Small intestine (tissue), 7 donors: ENCODE results near the gene DAND5. TPM values are rescaled to one million over a fixed set of nuclear protein-coding genes. Genes with fewer than 3 reads are reported as not detected.

Experiments
- DNase-seq, 2 donors: peaks; one replicate each; pipeline versions ENCODE4 v3.0.0 to v3.0.0-alpha.2; 2013
- FAIRE-seq: peaks from 2 replicates; lab custom pipeline; 2012; peaks lifted over from hg19 to GRCh38; lab: Jason Lieb, UNC
- H3K27ac ChIP-seq, 3 donors: one replicate each; pipeline ENCODE4 v1.5.1; 2013; ENCODE audit warnings: low read length in 2 of 3, mild to moderate bottlenecking in 2 of 3, control low read depth in 1 of 3, inconsistent platforms in 1 of 3, low read depth in 1 of 3, moderate library complexity in 1 of 3
- H3K27me3 ChIP-seq, 3 donors: one replicate each; pipeline ENCODE4 v1.6.1; 2013; ENCODE audit warnings: low read length in 3 of 3, inconsistent platforms in 1 of 3; ENCODE audit not compliant: control insufficient read depth in 3 of 3, insufficient read depth in 3 of 3
- H3K36me3 ChIP-seq, 3 donors: one replicate each; pipeline ENCODE4 v1.6.1; 2013; ENCODE audit warnings: low read length in 3 of 3, inconsistent platforms in 1 of 3, low read depth in 1 of 3, mild to moderate bottlenecking in 1 of 3, moderate library complexity in 1 of 3; ENCODE audit not compliant: control insufficient read depth in 3 of 3, insufficient read depth in 2 of 3
- H3K4me1 ChIP-seq, 3 donors: one replicate each; pipeline ENCODE4 v1.6.1; 2013; ENCODE audit warnings: low read length in 2 of 3, inconsistent platforms in 1 of 3, low read depth in 1 of 3, mild to moderate bottlenecking in 1 of 3, moderate library complexity in 1 of 3; ENCODE audit not compliant: control insufficient read depth in 3 of 3, insufficient read depth in 2 of 3
- H3K4me3 ChIP-seq, 3 donors: one replicate each; pipeline ENCODE4 v1.5.1; 2013; ENCODE audit warnings: low read length in 3 of 3, control low read depth in 1 of 3, inconsistent platforms in 1 of 3, low read depth in 1 of 3, mild to moderate bottlenecking in 1 of 3, moderate library complexity in 1 of 3
- H3K9me3 ChIP-seq, 2 donors: one replicate each; pipeline ENCODE4 v1.6.1; 2013; ENCODE audit warnings: low read depth in 1 of 2, low read length in 1 of 2; ENCODE audit not compliant: control insufficient read depth in 2 of 2, insufficient read depth in 1 of 2
- WGBS, 3 donors: extraction: QIAGEN DNeasy Blood & Tissue Kit; methylation state at CpG; one replicate each; pipeline ENCODE4 v1.1.7; 2013; 5-methylcytosine and 5-hydroxymethylcytosine counted together
- polyA plus RNA-seq, 4 donors: library from polyadenylated mRNA; stranded (reverse) in 3 of 4; unstranded in 1 of 4; fragments of 200-250 nt in 3 of 4; fragments of 120-200 nt in 1 of 4; gene quantifications; one replicate each; pipeline versions ENCODE4 v1.2.1 to v1.2.3, GENCODE V29; 2013
- donor health status: healthy with polysubstance abuse.
- donor health status: control.
- donor health status: control.
- donor health status: Bipolar disorder and iron deficiency.
- donor health status: healthy.

Gene DAND5
- polyA plus RNA-seq, 4 donors, result 0.12 to 0.16 TPM; not detected in 2

DNA sequence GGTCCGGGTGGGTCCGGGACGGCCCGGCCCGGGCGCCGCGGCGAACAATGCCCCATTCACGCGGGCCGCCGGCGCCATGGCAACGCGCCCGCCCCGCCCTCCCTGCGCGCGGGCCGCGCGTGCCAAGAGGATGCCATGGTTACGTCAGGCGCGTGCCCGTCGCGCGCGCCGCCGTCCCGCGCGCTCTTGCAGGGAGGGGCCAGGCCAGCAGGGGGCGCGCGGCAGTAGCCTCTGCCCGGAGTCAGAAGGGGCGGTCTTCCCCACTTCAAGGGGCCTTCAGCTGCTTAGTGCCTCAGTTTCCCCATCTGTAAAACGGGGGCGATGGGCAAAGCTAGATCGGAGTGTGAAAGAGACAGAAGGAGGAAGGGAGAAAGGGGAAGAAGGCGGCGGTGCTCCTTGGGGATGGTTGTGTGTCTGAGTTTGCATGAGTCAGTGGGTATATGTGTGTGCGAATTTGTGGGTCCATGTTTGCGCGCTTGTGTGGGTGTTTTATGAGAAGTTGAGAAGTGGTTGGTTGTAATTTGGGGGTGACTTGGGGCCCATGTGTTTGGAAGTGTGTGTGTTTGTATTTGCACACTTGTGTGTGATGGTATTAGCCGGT is 14.3 kb downstream of the DAND5 start:
- no peak overlapping the region for H3K27ac ChIP-seq
- H3K9me3 ChIP-seq, result no peaks in the 10 kb centered on the region

DNA sequence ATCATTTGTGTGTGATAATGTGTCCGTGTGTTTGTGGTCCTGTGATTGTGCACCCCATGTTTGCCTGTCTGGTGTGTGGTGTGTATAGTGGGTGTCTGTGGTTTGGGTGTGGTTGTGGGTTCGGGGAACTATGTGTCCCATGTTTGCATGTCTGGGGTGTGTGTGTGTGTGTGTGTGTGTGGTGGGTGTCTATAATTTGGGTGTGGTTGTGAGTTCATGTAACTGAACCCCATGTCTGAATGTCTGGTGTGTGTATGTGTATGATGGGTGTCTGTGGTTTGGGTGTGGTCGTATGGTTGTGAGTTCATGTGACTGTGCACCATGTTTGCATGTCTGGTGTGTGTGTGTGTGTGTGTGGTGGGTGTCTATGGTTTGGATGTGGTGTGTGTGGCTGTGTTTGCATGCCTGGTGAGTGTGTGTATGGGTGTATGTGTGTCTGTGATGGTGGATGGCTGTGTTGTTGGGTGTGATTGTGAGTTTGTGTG is 14.8 kb downstream of the DAND5 start:
- no peaks in the 10 kb centered on the region for H3K36me3 ChIP-seq
- H3K27me3 ChIP-seq, result peaks cover 0 to 67% (median 0%) of the 10 kb centered on the region in 3 donors
- peak overlapping the region in 1 of 3 donors; percentile 52 for H3K27ac ChIP-seq
- FAIRE-seq (no peak), DNase-seq (no peak)
- 55 to 71% (median 59%) methylated on average over 3 of the region's 3 CpGs for WGBS, 3 donors
- H3K9me3 ChIP-seq, result no peaks in the 10 kb centered on the region
- no peak overlapping the region for H3K4me3 ChIP-seq
- peaks cover 0 to 17% (median 0%) of the 10 kb centered on the region in 3 donors for H3K4me1 ChIP-seq

More for the DNA sequence above, 14.3 kb downstream of the DAND5 start:
- DNase-seq, result peak; percentile 70 to 90
- 7 to 9% (median 8%) methylated on average over 44 to 51 of the region's 51 CpGs for WGBS, 3 donors
- peak overlapping the region in 1 of 3 donors; percentile 3 for H3K4me3 ChIP-seq
- FAIRE-seq, result no peak
- peaks cover 0 to 17% (median 0%) of the 10 kb centered on the region in 3 donors for H3K4me1 ChIP-seq
- H3K36me3 ChIP-seq, result no peaks in the 10 kb centered on the region
- peaks cover 0 to 65% (median 0%) of the 10 kb centered on the region in 3 donors for H3K27me3 ChIP-seq

DNA sequence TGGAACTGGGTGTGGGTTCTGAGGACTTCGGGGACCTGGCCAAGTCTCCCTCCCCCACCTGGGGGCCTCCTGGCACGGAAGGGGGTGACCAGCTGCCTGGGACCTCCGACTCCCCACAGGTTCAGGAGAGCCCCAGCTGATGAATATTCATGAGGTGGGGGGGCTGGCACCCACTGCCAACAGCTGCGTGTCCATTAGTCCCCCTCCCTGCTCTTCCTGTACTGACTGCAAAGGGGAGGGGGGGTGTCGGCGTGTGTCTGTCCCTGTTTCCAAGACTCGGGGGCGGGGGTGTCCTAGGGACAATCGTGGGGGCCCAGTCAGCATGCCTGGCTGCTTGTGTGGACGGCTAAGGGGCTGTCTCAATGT is 15.3 kb downstream of the DAND5 start:
- 19 to 30% (median 28%) methylated on average over 10 of the region's 10 CpGs for WGBS, 3 donors
- Histone ChIP-seq H3K4me3 (no peak overlapping the region), H3K4me1 (peaks cover 0 to 17% (median 0%) of the 10 kb centered on the region in 3 donors), H3K36me3 (no peaks in the 10 kb centered on the region), H3K27me3 (peaks cover 0 to 71% (median 0%) of the 10 kb centered on the region in 3 donors), H3K9me3 (no peaks in the 10 kb centered on the region), H3K27ac (peak overlapping the region in 2 of 3 donors; percentile 32 to 52)
- FAIRE-seq (no peak), DNase-seq (no peak)

DNA sequence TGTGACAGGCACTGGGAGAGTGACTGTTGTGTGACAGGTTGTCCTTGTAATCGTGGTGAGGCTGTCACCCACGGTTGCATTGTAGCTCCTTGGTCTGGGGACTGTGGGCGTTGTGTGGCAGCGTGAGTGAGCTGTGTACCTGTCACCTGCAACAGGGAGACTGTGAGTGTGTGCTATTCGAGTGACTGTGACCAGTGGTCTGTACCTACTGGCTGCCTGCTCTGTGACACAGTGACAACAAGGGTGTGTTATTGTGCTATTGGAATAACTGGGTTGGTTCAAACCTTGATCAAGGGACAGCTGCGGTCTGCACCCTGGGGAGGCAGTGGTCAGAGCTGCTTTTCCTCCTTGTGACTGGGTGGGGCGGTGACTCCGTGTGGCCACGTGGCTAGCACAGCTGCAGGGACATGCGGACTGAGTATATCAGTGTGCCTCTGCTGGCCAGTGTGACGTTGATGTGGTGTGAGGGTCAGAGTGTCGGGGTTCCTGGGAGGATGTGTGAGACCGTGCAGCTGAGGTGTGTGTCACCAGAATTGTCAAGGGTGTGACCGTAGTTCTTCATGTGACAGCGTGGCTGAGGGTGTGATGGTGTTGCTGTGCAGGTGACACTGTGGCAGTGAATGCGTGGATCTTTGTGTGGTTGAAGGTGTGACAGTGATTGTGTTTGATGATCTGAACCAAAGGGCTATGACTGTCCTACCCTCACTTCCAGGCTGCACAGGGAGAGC is 15.8 kb downstream of the DAND5 start:
- FAIRE-seq (no peak), DNase-seq (peak; percentile 68 to 92)
- no peak overlapping the region for H3K4me3 ChIP-seq
- no peaks in the 10 kb centered on the region for H3K36me3 ChIP-seq
- H3K27me3 ChIP-seq, result peaks cover 0 to 76% (median 0%) of the 10 kb centered on the region in 3 donors
- H3K9me3 ChIP-seq, result no peaks in the 10 kb centered on the region
- WGBS, 3 donors, result 12 to 40% (median 16%) methylated on average over 16 of the region's 16 CpGs
- H3K27ac ChIP-seq, result peak overlapping the region in 2 of 3 donors; percentile 32 to 52
- H3K4me1 ChIP-seq, result peaks cover 0 to 17% (median 0%) of the 10 kb centered on the region in 3 donors

DNA sequence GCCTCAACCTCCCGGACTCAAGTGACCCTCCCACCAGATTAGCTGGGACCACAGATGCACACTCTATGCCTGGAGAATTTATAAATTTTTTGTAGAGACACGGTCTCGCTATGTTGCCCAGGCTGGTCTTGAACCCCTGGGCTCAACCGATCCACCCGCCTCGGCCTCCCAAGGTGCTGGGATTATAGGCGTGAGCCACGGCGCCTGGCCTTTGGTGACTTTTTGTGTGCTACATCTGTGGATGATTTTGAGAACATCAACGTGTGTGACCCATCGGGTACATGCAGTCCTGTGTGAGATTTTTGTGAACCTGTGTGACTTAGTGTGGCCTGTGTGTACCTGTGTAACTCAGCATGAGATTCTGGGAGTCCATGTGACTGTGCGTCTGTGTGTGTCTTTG is 17.4 kb downstream of the DAND5 start:
- 93 to 96% (median 96%) methylated on average over 12 of the region's 12 CpGs for WGBS, 3 donors

DNA sequence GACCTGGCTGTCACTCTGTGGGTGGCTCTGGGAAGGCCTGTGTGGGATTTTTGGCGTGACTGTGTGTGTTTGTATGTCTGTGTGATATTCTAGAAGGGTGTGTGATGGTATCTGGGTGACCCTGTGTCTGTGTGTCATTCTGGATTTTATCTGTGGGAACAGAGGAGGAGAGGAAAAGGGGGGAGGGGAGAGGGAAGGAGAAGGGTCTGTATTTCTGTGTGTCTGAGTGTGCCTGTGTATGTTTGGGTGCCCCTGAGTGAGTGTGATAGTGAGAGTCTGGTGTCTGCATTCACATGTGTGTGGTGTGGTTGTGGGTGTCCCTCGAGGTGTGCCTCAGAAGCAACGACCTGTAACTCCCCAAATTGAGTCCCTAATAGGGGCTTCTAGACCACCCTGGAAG is 17.8 kb downstream of the DAND5 start:
- DNase-seq (no peak), FAIRE-seq (no peak)
- WGBS, 3 donors, result 63 to 89% (median 72%) methylated on average over 3 of the region's 3 CpGs
- peaks cover 0 to 81% (median 0%) of the 10 kb centered on the region in 3 donors for H3K27me3 ChIP-seq
- H3K4me1 ChIP-seq, result peaks cover 0 to 17% (median 0%) of the 10 kb centered on the region in 3 donors
- no peak overlapping the region for H3K27ac ChIP-seq
- H3K4me3 ChIP-seq, result no peak overlapping the region
- no peaks in the 10 kb centered on the region for H3K36me3 ChIP-seq
- H3K9me3 ChIP-seq, result no peaks in the 10 kb centered on the region

More for the DNA sequence above, 17.4 kb downstream of the DAND5 start:
- no peaks in the 10 kb centered on the region for H3K9me3 ChIP-seq
- no peak overlapping the region for H3K4me3 ChIP-seq
- H3K27ac ChIP-seq, result no peak overlapping the region
- peaks cover 0 to 17% (median 0%) of the 10 kb centered on the region in 3 donors for H3K4me1 ChIP-seq
- H3K27me3 ChIP-seq, result peaks cover 0 to 84% (median 0%) of the 10 kb centered on the region in 3 donors
- DNase-seq (no peak), FAIRE-seq (no peak)
- H3K36me3 ChIP-seq, result no peaks in the 10 kb centered on the region

DNA sequence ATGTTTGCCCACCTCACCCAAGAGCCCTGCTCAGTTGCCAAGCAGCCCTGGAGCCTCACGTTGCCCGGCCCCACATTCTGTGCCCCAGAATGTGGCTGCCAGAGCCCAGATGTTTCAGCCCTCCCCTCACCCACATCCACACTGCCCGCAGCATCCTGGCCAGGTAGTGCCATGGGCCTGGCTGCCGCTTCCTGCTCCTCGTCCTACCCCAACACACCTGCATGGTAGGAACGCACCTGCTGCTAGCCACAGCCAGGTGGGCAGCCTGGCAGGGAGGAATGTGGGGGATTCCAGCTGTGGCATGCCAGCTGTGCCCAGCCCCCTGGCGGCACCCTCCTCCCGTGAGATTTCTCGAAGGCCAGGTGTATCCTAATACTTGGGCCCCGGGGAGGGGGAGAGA is 18.4 kb downstream of the DAND5 start:
- H3K27ac ChIP-seq, result no peak overlapping the region
- H3K4me3 ChIP-seq, result no peak overlapping the region
- H3K27me3 ChIP-seq, result peaks cover 0 to 80% (median 0%) of the 10 kb centered on the region in 3 donors
- no peaks in the 10 kb centered on the region for H3K36me3 ChIP-seq
- H3K9me3 ChIP-seq, result no peaks in the 10 kb centered on the region
- DNase-seq (no peak), FAIRE-seq (no peak)
- WGBS, 3 donors, result 47 to 71% (median 61%) methylated on average over 10 of the region's 10 CpGs
- peaks cover 0 to 17% (median 0%) of the 10 kb centered on the region in 3 donors for H3K4me1 ChIP-seq

DNA sequence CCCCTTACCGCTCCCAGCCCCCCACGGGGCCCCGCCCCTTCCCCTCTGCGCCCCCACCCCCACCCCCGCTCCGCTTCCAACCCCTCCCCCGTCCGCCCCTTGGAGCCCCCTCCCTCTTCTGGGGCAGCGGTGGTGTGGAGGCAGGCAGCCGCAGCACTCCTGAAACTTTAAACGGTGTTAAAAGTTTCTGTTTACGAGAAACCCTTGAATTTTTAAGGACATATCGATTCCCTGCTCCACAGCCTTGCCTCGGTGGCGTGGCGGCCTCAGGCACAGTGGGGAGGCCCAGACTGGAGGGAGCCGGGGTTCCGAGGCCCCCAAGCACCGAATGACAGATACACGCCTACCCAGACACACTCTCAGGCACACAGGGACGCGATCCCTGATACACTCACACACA is 21.1 kb downstream of the DAND5 start:
- Histone ChIP-seq H3K9me3 (no peaks in the 10 kb centered on the region), H3K27ac (no peak overlapping the region), H3K27me3 (peaks cover 0 to 80% (median 0%) of the 10 kb centered on the region in 3 donors), H3K36me3 (no peaks in the 10 kb centered on the region), H3K4me1 (peaks cover 0 to 12% (median 0%) of the 10 kb centered on the region in 3 donors), H3K4me3 (no peak overlapping the region)
- 45 to 67% (median 58%) methylated on average over 18 to 22 of the region's 22 CpGs for WGBS, 3 donors
- DNase-seq (no peak), FAIRE-seq (no peak)
